NK-92 treated with Interleukin-12 subunit alpha and Interleukin-12 subunit beta, amount 100 ng/mL, for 24 hours (cell line): ENCODE measurements around the gene MCF2L.

Experiments
- DNase-seq: peaks from one replicate; lab custom pipeline; 2025; lab: John Stamatoyannopoulos, UW

The MCF2L gene

GRCh38 chr13:112979406-112979902 lies 10.4 kb downstream of the MCF2L start:
- DNase-seq = no peak

- no peak for DNase-seq
Observed at GRCh38 chr13:112980434-112980833, 11.4 kb downstream of the MCF2L start.

- DNase-seq = no peak
Observed at GRCh38 chr13:112981451-112981850, 12.4 kb downstream of the MCF2L start.

- DNase-seq = no peak
Observed at GRCh38 chr13:112982281-112983041, 13.4 kb downstream of the MCF2L start.

- DNase-seq = no peak
Observed at GRCh38 chr13:112983042-112983305, 14.0 kb downstream of the MCF2L start.

- no peak for DNase-seq
Observed at GRCh38 chr13:112983428-112984196, 14.6 kb downstream of the MCF2L start.

GRCh38 chr13:112984501-112984900 lies 15.5 kb downstream of the MCF2L start:
- DNase-seq = no peak

GRCh38 chr13:112984954-112985802 lies 16.2 kb downstream of the MCF2L start:
- no peak for DNase-seq

- no peak for DNase-seq
Observed at GRCh38 chr13:112985803-112986408, 16.9 kb downstream of the MCF2L start.

GRCh38 chr13:112986470-112986869 lies 17.5 kb downstream of the MCF2L start:
- no peak for DNase-seq

- DNase-seq = no peak
Observed at GRCh38 chr13:112986946-112987681, 18.1 kb downstream of the MCF2L start.

GRCh38 chr13:112987682-112988024 lies 18.6 kb downstream of the MCF2L start:
- no peak for DNase-seq

GRCh38 chr13:112990783-112991182 lies 21.8 kb downstream of the MCF2L start:
- no peak for DNase-seq

GRCh38 chr13:112991609-112992008 lies 22.6 kb downstream of the MCF2L start:
- DNase-seq = no peak

GRCh38 chr13:112992931-112993680 lies 24.1 kb downstream of the MCF2L start:
- DNase-seq = no peak

- no peak for DNase-seq
Observed at GRCh38 chr13:112994084-112994780, 25.2 kb downstream of the MCF2L start.

GRCh38 chr13:112994781-112995355 lies 25.9 kb downstream of the MCF2L start:
- DNase-seq = no peak

- DNase-seq = no peak
Observed at GRCh38 chr13:112995395-112996191, 26.6 kb downstream of the MCF2L start.

GRCh38 chr13:112996671-112997091 lies 27.7 kb downstream of the MCF2L start:
- DNase-seq = no peak
